HepG2 (cell line): ENCODE results near the gene SLC50A1. TPM values are rescaled to one million over a fixed set of nuclear protein-coding genes. Genes with fewer than 3 reads are reported as not detected.

ENCODE experiments used
- ATAC-seq: fragments of 200-7000 bp; cut with Tn5 transposase; 3 replicates; pipeline ENCODE4 v1.9.1; 2020; ENCODE audit warnings: mild to moderate bottlenecking, moderate library complexity
- BruUV-seq: library from RNA; stranded (reverse); fragments of 400-500 nt; replicated peaks from 2 replicates; lab custom pipeline; 2021; lab: Mats Ljungman, UMichigan
- CTCF ChIA-PET: fragments of 300-600 bp; formaldehyde crosslinking; extraction: SDS; loops from one replicate; lab custom pipeline; 2021; ENCODE audit warnings: low total read pairs, inconsistent platforms, low intra/inter-chr PET ratio; lab: Yijun Ruan, JAX
- POLR2A ChIA-PET: fragments of 350-600 bp; sonication (Branson Sonifier 250); formaldehyde crosslinking; loops from one replicate; lab custom pipeline; 2020; ENCODE audit warnings: antibody characterized with exemption, inconsistent platforms; lab: Yijun Ruan, JAX
- DNase-seq: peaks from one replicate; pipeline ENCODE4 v3.0.0-alpha.2; 2015; ENCODE audit warnings: low spot score
- FAIRE-seq: peaks from 3 replicates; lab custom pipeline; 2011; peaks lifted over from hg19 to GRCh38; lab: Jason Lieb, UNC
- H2AFZ ChIP-seq: one replicate; pipeline ENCODE4 v1.6.1; 2011; ENCODE audit warnings: low read length, inconsistent platforms
- H3K27ac ChIP-seq: fragments of 300-600 bp; 3 replicates; pipeline ENCODE4 v1.8.0; 2011; ENCODE audit warnings: mixed run types, mild to moderate bottlenecking, mixed read lengths, low read length, inconsistent platforms; ENCODE audit not compliant: insufficient read depth; ENCODE audit errors: extremely low read length
- H3K27me3 ChIP-seq, 2 experiments: fragments of 200-600 bp in 1 of 2; 2 replicates in 1 of 2; 3 replicates in 1 of 2; pipeline versions ENCODE4 v1.6.0 to v1.8.0; 2011; ENCODE audit warnings: low read length in 2 of 2, mild to moderate bottlenecking in 2 of 2, moderate library complexity in 2 of 2, inconsistent platforms in 1 of 2; ENCODE audit not compliant: insufficient read depth in 2 of 2, control insufficient read depth in 1 of 2
- H3K36me3 ChIP-seq, 2 experiments: fragments of 200-600 bp in 1 of 2; replicated peaks in 1 of 2; 2 replicates in 1 of 2; 3 replicates in 1 of 2; pipeline versions ENCODE4 v1.5.1 to v1.8.0; 2011; ENCODE audit warnings: low read length in 2 of 2, inconsistent platforms in 1 of 2; ENCODE audit not compliant: insufficient read depth in 2 of 2, control insufficient read depth in 1 of 2
- H3K4me1 ChIP-seq: 2 replicates; pipeline ENCODE4 v1.5.1; 2012; ENCODE audit warnings: low read length, inconsistent platforms; ENCODE audit not compliant: insufficient read depth
- H3K4me2 ChIP-seq: 2 replicates; pipeline ENCODE4 v1.6.0; 2011; ENCODE audit warnings: low read depth, low read length, inconsistent platforms
- H3K4me3 ChIP-seq, 3 experiments: fragments of 200-600 bp in 1 of 3; sonication (generic), shearing (Covaris generic) in 1 of 3; replicated peaks in 1 of 3; 2 replicates each; pipeline ENCODE4 v1.5.1; 2011 to 2016; ENCODE audit warnings: low read length in 3 of 3, inconsistent platforms in 2 of 3, low read depth in 2 of 3, mild to moderate bottlenecking in 2 of 3, control low read depth in 1 of 3, mixed read lengths in 1 of 3; ENCODE audit not compliant: insufficient read depth in 1 of 3
- H3K79me2 ChIP-seq: one replicate; pipeline ENCODE4 v1.6.1; 2011; ENCODE audit warnings: low read length, inconsistent platforms; ENCODE audit not compliant: insufficient read depth
- H3K9ac ChIP-seq: 2 replicates; pipeline ENCODE4 v1.6.0; 2011; ENCODE audit warnings: mild to moderate bottlenecking, low read depth, low read length, inconsistent platforms; ENCODE audit not compliant: insufficient read depth
- H3K9me3 ChIP-seq: 2 replicates; pipeline ENCODE4 v1.5.1; 2012; ENCODE audit warnings: mild to moderate bottlenecking, low read length
- H4K20me1 ChIP-seq: 2 replicates; pipeline ENCODE4 v1.6.0; 2011; ENCODE audit warnings: inconsistent platforms, mild to moderate bottlenecking, low read length, moderate library complexity; ENCODE audit not compliant: insufficient read depth
- BCL3 ChIP-seq: sonication (generic); formaldehyde crosslinking; IDR thresholded peaks from 2 replicates; pipeline ENCODE4 v1.5.1; 2020; ENCODE audit warnings: mild to moderate bottlenecking, missing genetic modification reagents, moderate library complexity
- CEBPB ChIP-seq: IDR thresholded peaks from 2 replicates; pipeline ENCODE4 v1.6.1; 2011; ENCODE audit warnings: low read depth, low read length, improper control_type of control experiment, borderline replicate concordance
- CHD4 ChIP-seq: fragments of 200-600 bp; sonication (generic); IDR thresholded peaks from 2 replicates; pipeline ENCODE4 v1.7.0; 2017; ENCODE audit warnings: mild to moderate bottlenecking, low read length, borderline replicate concordance
- EZH2 ChIP-seq: conservative IDR thresholded peaks from 2 replicates; pipeline ENCODE4 v1.6.1; 2012; ENCODE audit warnings: mild to moderate bottlenecking, low read depth, low read length, moderate library complexity
- GFI1 ChIP-seq: sonication (generic); formaldehyde crosslinking; IDR thresholded peaks from 2 replicates; pipeline ENCODE4 v1.5.0; 2020; ENCODE audit warnings: missing genetic modification reagents, mild to moderate bottlenecking, borderline replicate concordance
- GLMP ChIP-seq: sonication (generic); formaldehyde crosslinking; IDR thresholded peaks from 2 replicates; pipeline ENCODE4 v1.9.0; 2021; ENCODE audit warnings: missing genetic modification reagents, mild to moderate bottlenecking, borderline replicate concordance
- KLF16 ChIP-seq, 2 experiments: sonication (generic) in 1 of 2; formaldehyde crosslinking in 1 of 2; IDR thresholded peaks; 2 replicates each; pipeline versions ENCODE4 v1.6.1 to v1.8.0; 2016 to 2023; ENCODE audit warnings: missing genetic modification reagents in 2 of 2, missing compliant biosample characterization in 1 of 2
- MXD3 ChIP-seq: IDR thresholded peaks from 2 replicates; pipeline ENCODE4 v1.6.1; 2016; ENCODE audit warnings: mild to moderate bottlenecking, missing biosample characterization, missing genetic modification reagents
- POLR2AphosphoS5 ChIP-seq: IDR thresholded peaks from 2 replicates; pipeline ENCODE4 v1.6.1; 2012; ENCODE audit warnings: low read depth, low read length
- POLR2G ChIP-seq: fragments of 200-400 bp; formaldehyde crosslinking; IDR thresholded peaks from 2 replicates; pipeline ENCODE4 v1.6.1; 2018; ENCODE audit warnings: mild to moderate bottlenecking, low read depth, low read length, moderate library complexity
- PPARG ChIP-seq: conservative IDR thresholded peaks from 2 replicates; pipeline ENCODE4 v1.6.1; 2016; ENCODE audit warnings: missing biosample characterization, missing genetic modification reagents
- RBM39 ChIP-seq: fragments of 200-400 bp; formaldehyde crosslinking; IDR thresholded peaks from one replicate; pipeline ENCODE4 v1.6.1; 2018; ENCODE audit warnings: antibody characterized with exemption, mild to moderate bottlenecking, low read depth, low read length; ENCODE audit not compliant: poor library complexity, severe bottlenecking
- RELA ChIP-seq: sonication (generic); formaldehyde crosslinking; IDR thresholded peaks from 2 replicates; pipeline ENCODE4 v1.4.0; 2020; ENCODE audit warnings: missing genetic modification reagents
- SIX1 ChIP-seq: sonication (generic); formaldehyde crosslinking; IDR thresholded peaks from 2 replicates; pipeline ENCODE4 v1.4.0; 2020; ENCODE audit warnings: missing genetic modification reagents, borderline replicate concordance
- TEAD2 ChIP-seq: sonication (generic); formaldehyde crosslinking; IDR thresholded peaks from 2 replicates; pipeline ENCODE4 v1.9.0; 2021; ENCODE audit warnings: missing genetic modification reagents
- U2AF2 ChIP-seq: fragments of 200-400 bp; formaldehyde crosslinking; IDR thresholded peaks from 2 replicates; pipeline ENCODE4 v1.6.1; 2017; ENCODE audit warnings: low read depth, mild to moderate bottlenecking, low read length
- ZNF121 ChIP-seq: sonication (generic); formaldehyde crosslinking; IDR thresholded peaks from 2 replicates; pipeline ENCODE4 v1.5.0; 2020; ENCODE audit warnings: mild to moderate bottlenecking, missing genetic modification reagents
- ZNF224 ChIP-seq: sonication (generic); formaldehyde crosslinking; IDR thresholded peaks from 2 replicates; pipeline ENCODE4 v1.5.0; 2020; ENCODE audit warnings: mild to moderate bottlenecking, missing genetic modification reagents
- ZNF264 ChIP-seq: sonication (generic); formaldehyde crosslinking; IDR thresholded peaks from 2 replicates; pipeline ENCODE4 v1.4.0; 2020; ENCODE audit warnings: missing genetic modification reagents
- ZNF282 ChIP-seq: fragments of 450-650 bp; IDR thresholded peaks from 2 replicates; pipeline ENCODE4 v1.6.1; 2018; ENCODE audit not compliant: partially characterized antibody
- WGBS: methylation state at CpG from one replicate; pipeline ENCODE4 v1.1.6; 2017; ENCODE audit warnings: low lambda C conversion rate; 5-methylcytosine and 5-hydroxymethylcytosine counted together
- in situ Hi-C: cut with HindIII; loops from 2 replicates; pipeline ENCODE4 v1.10.0; 2017; ENCODE audit warnings: low pct_unique_long_range_greater_than_20kb; ENCODE audit not compliant: extremely low pct_ligation_motif_present
- intact Hi-C: fragments of 100-400 bp; cut with micrococcal nuclease; formaldehyde crosslinking; loops from one replicate; pipeline ENCODE4 v1.10.0; 2022; ENCODE audit not compliant: unreplicated experiment
- polyA plus RNA-seq, 8 experiments: library from polyadenylated mRNA; depleted of rRNA in 3 of 8; stranded (reverse) in 7 of 8; unstranded in 1 of 8; fragments of >200 nt; fragmentation: Illumina TruSeq in 4 of 8; extraction: Trizol in 4 of 8; gene quantifications; 2 replicates each; pipeline versions ENCODE4 v1.2.1 to v1.2.3, GENCODE V29; 2011 to 2016; ENCODE audit warnings: low read depth in 4 of 8, missing spikeins in 1 of 8, mixed read lengths in 1 of 8; ENCODE audit not compliant: insufficient read depth in 1 of 8
- total RNA-seq, 5 experiments: library from RNA; depleted of rRNA; stranded (reverse); fragments of >200 nt; fragmentation: Illumina TruSeq; extraction: Trizol; gene quantifications; 2 replicates each; pipeline ENCODE4 v1.2.3, GENCODE V29; 2016; ENCODE audit warnings: low read depth in 1 of 5

SLC50A1 gene
- total and polyA plus RNA-seq, 2 of the 13 experiments (the other 11 are each of a cell fraction or from before 2014, with no cell fraction given): 22.5 to 46.8 TPM

- ChIA-PET POLR2A (interaction anchor here (1.2 to 6.4 kb wide), 22 partner anchors 10 to 152 kb away, joined by 3 to 144 read pairs (median 8); partner anchors contain the start of genes ADAM15, CKS1B, CLK2 and DPM3), CTCF (interaction anchor here (1.0 to 2.0 kb wide), 2 partner anchors 32 to 42 kb away, joined by 3 to 8 read pairs; no protein-coding TSS in a partner anchor)
- Histone ChIP-seq H3K4me1 (peaks cover 29% of the 10 kb centered on the region), H3K9me3 (no peaks in the 10 kb centered on the region), H3K27me3 (no peaks in the 10 kb centered on the region; a peak in 1 of 5 replicates), H3K79me2 (peaks cover 37% of the 10 kb centered on the region), H3K27ac (peak overlapping the region; percentile 100), H3K9ac (peak overlapping the region; percentile 99), H3K4me2 (peak overlapping the region; percentile 86), H3K36me3 (0 out of 5 replicates have a peak, but pooled peaks cover 0 to 8% of the 10 kb centered on the region in 2 experiments), H2AFZ (no peak overlapping the region), H4K20me1 (peaks cover 14% of the 10 kb centered on the region), H3K4me3 (peak overlapping the region; percentile 56 to 99 (median 96); a peak in 5 of 6 replicates)
- BruUV-seq: no TSS peak
- peak; percentile 14 for ATAC-seq
- FAIRE-seq: no peak
- DNase-seq: no peak
- WGBS: 0% methylated on average over 8 of the region's 11 CpGs
- in situ Hi-C loops: loop anchor here (5.0 kb wide), 1 partner anchor 33 kb away; no protein-coding TSS in a partner anchor
- intact Hi-C loops: loop anchor here (5.0 kb wide), 2 partner anchors 33 to 957 kb away; partner anchors contain the start of gene MEX3A
- TF ChIP-seq SIX1: no peak
- no peak for TF ChIP-seq BCL3
- TF ChIP-seq GLMP (CRISPR knock-in tag): no peak
- 0 out of 2 replicates have a peak, but pooled peaks have one; percentile 10 for TF ChIP-seq POLR2G
- peak; percentile 32; the same call in 1 of the 2 replicates for TF ChIP-seq POLR2AphosphoS5
- no peak for TF ChIP-seq PPARG (CRISPR knock-in tag)
- no peak for TF ChIP-seq CEBPB
- no peak for TF ChIP-seq RELA (CRISPR knock-in tag)
- TF ChIP-seq CHD4: 0 out of 2 replicates have a peak, but pooled peaks have one; percentile 64
- no peak for TF ChIP-seq MXD3 (CRISPR knock-in tag)
- no peak; the same call in 1 of the 2 replicates for TF ChIP-seq ZNF224 (CRISPR knock-in tag)
- no peak for TF ChIP-seq ZNF282
- no peak for TF ChIP-seq ZNF264 (CRISPR knock-in tag)
- TF ChIP-seq ZNF121 (CRISPR knock-in tag): no peak
- TF ChIP-seq TEAD2 (CRISPR knock-in tag): no peak
- TF ChIP-seq U2AF2: no peak
- TF ChIP-seq RBM39: peak; percentile 23
- TF ChIP-seq EZH2: no peak
- 0 out of 4 replicates have a peak, but pooled peaks of 1 of the 2 experiments have one; percentile 18 for TF ChIP-seq KLF16 (CRISPR knock-in tag; IDR thresholded peaks at IDR 0.05)
- TF ChIP-seq GFI1: no peak
Measured at GRCh38 chr1:155125511-155125945, 10.1 kb upstream of the SLC50A1 start.
